Measurements from ENCODE around the gene TMEM87B. TPM values are rescaled to one million over a fixed set of nuclear protein-coding genes. Genes with fewer than 3 reads are reported as not detected.

TMEM87B gene
- total RNA-seq, 1 donor: 40.2 TPM

DNA sequence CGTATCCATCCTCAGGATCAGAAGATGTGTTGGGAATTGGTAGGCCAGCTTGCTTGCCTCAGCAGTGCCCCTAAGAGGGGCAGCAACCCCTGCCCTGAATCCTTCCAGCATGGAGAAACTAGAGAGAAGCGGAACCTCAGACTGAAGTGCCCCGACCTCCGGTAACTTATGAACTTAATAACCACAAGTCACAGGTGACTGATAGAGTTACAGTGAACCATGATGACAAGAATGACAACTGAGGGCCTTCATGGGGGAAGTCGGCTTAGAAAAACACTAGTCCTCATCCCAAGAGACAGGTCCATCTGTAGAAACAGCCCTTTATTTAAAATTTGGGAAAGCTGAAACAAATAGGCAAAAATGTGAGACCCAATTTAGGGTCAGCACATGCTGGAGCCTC is 42.5 kb upstream of the TMEM87B start:
- DNase-seq (ENCODE audit: low read depth): no peak
- no peak overlapping the region for H3K4me3 ChIP-seq (ENCODE audit: low read depth, low read length)
- TF ChIP-seq, protein P1, sequence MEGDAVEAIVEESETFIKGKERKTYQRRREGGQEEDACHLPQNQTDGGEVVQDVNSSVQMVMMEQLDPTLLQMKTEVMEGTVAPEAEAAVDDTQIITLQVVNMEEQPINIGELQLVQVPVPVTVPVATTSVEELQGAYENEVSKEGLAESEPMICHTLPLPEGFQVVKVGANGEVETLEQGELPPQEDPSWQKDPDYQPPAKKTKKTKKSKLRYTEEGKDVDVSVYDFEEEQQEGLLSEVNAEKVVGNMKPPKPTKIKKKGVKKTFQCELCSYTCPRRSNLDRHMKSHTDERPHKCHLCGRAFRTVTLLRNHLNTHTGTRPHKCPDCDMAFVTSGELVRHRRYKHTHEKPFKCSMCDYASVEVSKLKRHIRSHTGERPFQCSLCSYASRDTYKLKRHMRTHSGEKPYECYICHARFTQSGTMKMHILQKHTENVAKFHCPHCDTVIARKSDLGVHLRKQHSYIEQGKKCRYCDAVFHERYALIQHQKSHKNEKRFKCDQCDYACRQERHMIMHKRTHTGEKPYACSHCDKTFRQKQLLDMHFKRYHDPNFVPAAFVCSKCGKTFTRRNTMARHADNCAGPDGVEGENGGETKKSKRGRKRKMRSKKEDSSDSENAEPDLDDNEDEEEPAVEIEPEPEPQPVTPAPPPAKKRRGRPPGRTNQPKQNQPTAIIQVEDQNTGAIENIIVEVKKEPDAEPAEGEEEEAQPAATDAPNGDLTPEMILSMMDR (IDR thresholded peaks at IDR 0.05; ENCODE audit: insufficient read depth, low read length): no peak

DNA sequence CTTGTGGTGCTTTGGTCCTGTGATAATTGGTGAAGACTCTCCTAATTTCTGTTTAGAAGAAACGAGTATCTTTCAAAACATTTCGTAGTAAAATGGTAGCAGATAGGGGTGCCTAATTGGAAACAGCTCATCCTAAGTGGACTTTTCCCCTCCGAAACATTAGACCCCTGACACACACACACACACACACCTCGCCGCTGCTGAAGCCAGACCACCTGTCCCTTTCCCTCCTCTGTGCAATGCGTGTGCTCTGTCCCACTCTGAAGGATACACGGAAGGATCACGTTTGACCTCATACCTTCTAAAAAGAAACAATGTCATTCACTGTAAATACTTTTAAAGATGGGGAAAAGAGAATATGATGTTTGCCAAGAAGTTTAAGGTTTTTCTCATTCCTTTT is 36.2 kb upstream of the TMEM87B start:
- TF ChIP-seq, protein P1 (IDR thresholded peaks at IDR 0.05; ENCODE audit: insufficient read depth, low read length): no peak
- no peak for DNase-seq (ENCODE audit: low read depth)
- no peak overlapping the region for H3K4me3 ChIP-seq (ENCODE audit: low read depth, low read length)

DNA sequence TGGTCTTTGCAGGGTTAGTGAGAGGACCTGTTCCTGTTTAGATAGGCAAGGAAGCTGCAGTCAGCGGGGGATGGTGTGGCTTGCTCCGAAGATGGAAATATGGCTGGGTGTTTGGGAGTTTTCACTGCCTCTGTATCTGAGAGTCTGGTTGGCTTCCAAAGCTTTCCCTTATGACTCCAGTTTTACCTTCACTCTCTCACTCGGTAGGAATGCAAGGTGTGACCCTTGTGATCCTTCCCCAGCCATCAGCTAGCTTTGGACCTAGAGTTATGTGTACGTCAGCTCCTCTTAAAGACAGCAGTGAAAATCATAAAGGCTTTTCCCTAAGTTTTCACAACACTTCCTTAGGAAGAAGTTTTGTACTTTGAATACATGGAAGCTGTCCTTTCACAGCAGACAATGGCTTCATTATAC is 35.5 kb upstream of the TMEM87B start:
- H3K4me3 ChIP-seq (ENCODE audit: low read depth, low read length): no peak overlapping the region
- no peak for DNase-seq (ENCODE audit: low read depth)
- TF ChIP-seq, protein P1 (IDR thresholded peaks at IDR 0.05; ENCODE audit: insufficient read depth, low read length): no peak

DNA sequence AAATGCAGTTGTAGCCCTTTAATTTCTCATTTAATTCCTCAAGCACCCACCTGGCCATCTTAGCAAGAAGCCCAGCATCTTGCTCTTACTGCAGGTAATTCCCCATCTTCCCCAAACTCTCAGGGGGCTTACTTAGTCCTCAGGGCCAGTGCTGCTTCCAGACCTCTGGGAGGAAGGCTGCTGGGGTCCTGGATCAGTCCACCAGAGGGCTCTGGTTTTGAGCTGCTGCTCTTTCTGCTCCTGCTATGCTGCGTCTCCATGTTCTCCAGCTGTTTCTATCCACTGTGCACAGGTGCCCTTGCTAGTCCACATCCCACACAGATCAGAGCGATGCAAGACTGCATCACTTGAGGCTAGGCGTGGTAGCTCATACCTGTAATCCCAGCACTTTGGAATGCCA is 34.5 kb upstream of the TMEM87B start:
- no peak overlapping the region for H3K4me3 ChIP-seq (ENCODE audit: low read depth, low read length)
- DNase-seq (ENCODE audit: low read depth): no peak
- TF ChIP-seq, protein P1 (IDR thresholded peaks at IDR 0.05; ENCODE audit: insufficient read depth, low read length): peak; percentile 21

DNA sequence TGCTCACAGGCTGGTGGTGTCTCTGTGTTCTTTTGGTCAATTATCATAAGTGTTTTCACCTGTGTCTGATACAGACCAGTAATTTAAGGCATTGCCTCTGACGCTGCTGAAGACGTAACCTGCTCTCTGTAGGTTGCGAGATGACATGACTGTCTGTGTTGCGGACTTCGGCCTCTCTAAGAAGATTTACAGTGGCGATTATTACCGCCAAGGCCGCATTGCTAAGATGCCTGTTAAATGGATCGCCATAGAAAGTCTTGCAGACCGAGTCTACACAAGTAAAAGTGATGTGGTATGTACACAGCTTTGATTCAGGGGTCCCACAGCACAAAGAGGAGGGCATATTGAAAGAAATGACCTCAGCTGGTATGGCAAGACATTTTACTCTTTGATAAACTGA is 33.8 kb upstream of the TMEM87B start:
- DNase-seq (ENCODE audit: low read depth): no peak
- H3K4me3 ChIP-seq (ENCODE audit: low read depth, low read length): no peak overlapping the region
- TF ChIP-seq, protein P1 (IDR thresholded peaks at IDR 0.05; ENCODE audit: insufficient read depth, low read length): no peak

DNA sequence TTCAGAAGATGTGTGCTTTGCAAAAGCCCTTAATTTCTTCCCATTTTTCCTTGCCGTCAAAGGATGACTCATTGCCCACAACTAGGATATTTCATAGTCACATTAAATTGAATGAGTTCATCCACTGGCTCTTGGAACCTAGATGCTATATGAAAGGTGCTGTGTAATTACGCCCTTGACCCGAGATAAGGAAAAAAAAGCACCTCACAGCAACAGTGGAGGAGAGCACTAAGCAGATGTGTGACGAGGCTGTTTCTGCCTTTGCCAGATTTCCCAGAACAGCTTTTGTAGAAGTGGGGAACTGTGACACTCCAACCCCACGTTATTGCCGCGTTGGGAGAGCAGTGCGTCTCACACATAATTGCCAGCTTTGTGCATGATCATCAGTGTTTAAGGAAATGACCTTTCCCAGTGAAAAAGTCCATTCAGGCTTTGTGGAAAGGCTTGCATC is 33.3 kb upstream of the TMEM87B start:
- TF ChIP-seq, protein P1 (IDR thresholded peaks at IDR 0.05; ENCODE audit: insufficient read depth, low read length): no peak
- DNase-seq (ENCODE audit: low read depth): peak; percentile 6
- no peak overlapping the region for H3K4me3 ChIP-seq (ENCODE audit: low read depth, low read length)

DNA sequence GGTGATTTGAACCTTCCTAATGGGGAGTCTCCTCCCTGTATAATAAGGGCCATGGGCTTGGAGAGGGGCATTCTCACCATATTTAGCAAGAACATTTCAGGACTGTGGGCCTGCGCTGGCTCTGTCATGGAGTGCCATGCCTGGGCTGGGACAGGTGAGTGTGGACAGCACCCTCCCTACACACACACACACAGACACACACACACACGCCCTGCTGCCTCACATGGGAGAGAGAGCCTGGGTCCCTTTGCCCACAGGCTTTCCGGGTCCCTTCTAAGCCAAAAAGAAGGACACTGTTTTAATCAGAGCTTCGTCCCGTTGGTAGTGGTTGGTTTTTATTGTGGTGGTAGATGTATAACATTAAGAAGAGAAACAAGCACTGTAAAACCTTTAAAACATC is 31.4 kb upstream of the TMEM87B start:
- H3K4me3 ChIP-seq (ENCODE audit: low read depth, low read length): no peak overlapping the region
- TF ChIP-seq, protein P1 (IDR thresholded peaks at IDR 0.05; ENCODE audit: insufficient read depth, low read length): no peak
- DNase-seq (ENCODE audit: low read depth): no peak
